Neural progenitor cell (in vitro differentiated cells): ENCODE measurements around the gene AHNAK2. TPM values are rescaled to one million over a fixed set of nuclear protein-coding genes. Genes with fewer than 3 reads are reported as not detected.

ENCODE experiments used
- DNase-seq: peaks from one replicate; pipeline ENCODE4 v3.0.0-alpha.2; 2016; ENCODE audit warnings: low spot score
- H2AFZ ChIP-seq: fragments of 200-600 bp; sonication (generic); replicated peaks from 2 replicates; pipeline ENCODE4 v1.6.1; 2016; ENCODE audit warnings: antibody characterized with exemption
- H3F3A ChIP-seq: fragments of 200-600 bp; sonication (generic); 2 replicates; pipeline ENCODE4 v1.6.1; 2016; ENCODE audit warnings: antibody characterized with exemption, low read depth
- H3K27ac ChIP-seq: fragments of 200-600 bp; sonication (generic); 2 replicates; pipeline ENCODE4 v1.5.1; 2016; ENCODE audit warnings: mild to moderate bottlenecking
- H3K27me3 ChIP-seq: fragments of 200-600 bp; sonication (generic); 2 replicates; pipeline ENCODE4 v1.6.1; 2016; ENCODE audit warnings: mild to moderate bottlenecking, moderate library complexity
- H3K36me3 ChIP-seq: fragments of 200-600 bp; sonication (generic); 2 replicates; pipeline ENCODE4 v1.5.1; 2016
- H3K4me1 ChIP-seq: fragments of 200-600 bp; sonication (generic); 2 replicates; pipeline ENCODE4 v1.6.1; 2016; ENCODE audit warnings: mixed run types
- H3K4me2 ChIP-seq: fragments of 200-600 bp; sonication (generic); 2 replicates; pipeline ENCODE4 v1.6.1; 2016
- H3K4me3 ChIP-seq: fragments of 200-600 bp; sonication (generic); 2 replicates; pipeline ENCODE4 v1.5.1; 2016
- H3K79me2 ChIP-seq: fragments of 200-600 bp; sonication (generic); 2 replicates; pipeline ENCODE4 v1.6.1; 2016; ENCODE audit warnings: low read depth
- H3K9ac ChIP-seq: fragments of 200-600 bp; sonication (generic); 2 replicates; pipeline ENCODE4 v1.6.1; 2016
- H3K9me3 ChIP-seq: fragments of 200-600 bp; sonication (generic); 2 replicates; pipeline ENCODE4 v1.5.1; 2016; ENCODE audit warnings: low read depth
- H4K20me1 ChIP-seq: fragments of 200-600 bp; sonication (generic); 2 replicates; pipeline ENCODE4 v1.6.1; 2016; ENCODE audit warnings: low read depth
- H3K27ac Mint-ChIP-seq: 3 replicates; pipeline ENCODE4 v1.8.0; 2021; ENCODE audit warnings: mixed read lengths
- H3K27me3 Mint-ChIP-seq: 2 replicates; pipeline ENCODE4 v1.8.0; 2022; ENCODE audit warnings: low read depth, mild to moderate bottlenecking, inconsistent platforms, moderate library complexity, mixed read lengths; ENCODE audit not compliant: insufficient read depth
- H3K36me3 Mint-ChIP-seq: 3 replicates; pipeline ENCODE4 v1.8.0; 2021; ENCODE audit warnings: mixed read lengths
- H3K4me1 Mint-ChIP-seq: 3 replicates; pipeline ENCODE4 v1.8.0; 2021; ENCODE audit warnings: mixed read lengths
- H3K4me3 Mint-ChIP-seq: 3 replicates; pipeline ENCODE4 v1.8.0; 2021; ENCODE audit warnings: mild to moderate bottlenecking, moderate library complexity, mixed read lengths
- H3K9me3 Mint-ChIP-seq: 3 replicates; pipeline ENCODE4 v1.8.0; 2020; ENCODE audit warnings: mixed read lengths
- CTCF ChIP-seq: fragments of 200-600 bp; sonication (generic); IDR thresholded peaks from 2 replicates; pipeline ENCODE4 v1.5.1; 2017; ENCODE audit warnings: antibody characterized with exemption, mild to moderate bottlenecking
- EZH2 ChIP-seq: fragments of 200-600 bp; sonication (generic); IDR thresholded peaks from 2 replicates; pipeline ENCODE4 v1.6.1; 2017; ENCODE audit warnings: antibody characterized with exemption, mild to moderate bottlenecking, moderate library complexity
- EZH2phosphoT487 ChIP-seq: fragments of 200-600 bp; sonication (generic); IDR thresholded peaks from 2 replicates; pipeline ENCODE4 v1.6.1; 2017; ENCODE audit warnings: antibody characterized with exemption
- total RNA-seq: library from RNA; depleted of rRNA; stranded (reverse); fragments of >200 nt; gene quantifications from 2 replicates; pipeline ENCODE4 v1.2.3, GENCODE V29; 2015; ENCODE audit warnings: low replicate concordance

Gene AHNAK2
- total RNA-seq, 1 donor from 2014 or later = 0.77 TPM

DNA sequence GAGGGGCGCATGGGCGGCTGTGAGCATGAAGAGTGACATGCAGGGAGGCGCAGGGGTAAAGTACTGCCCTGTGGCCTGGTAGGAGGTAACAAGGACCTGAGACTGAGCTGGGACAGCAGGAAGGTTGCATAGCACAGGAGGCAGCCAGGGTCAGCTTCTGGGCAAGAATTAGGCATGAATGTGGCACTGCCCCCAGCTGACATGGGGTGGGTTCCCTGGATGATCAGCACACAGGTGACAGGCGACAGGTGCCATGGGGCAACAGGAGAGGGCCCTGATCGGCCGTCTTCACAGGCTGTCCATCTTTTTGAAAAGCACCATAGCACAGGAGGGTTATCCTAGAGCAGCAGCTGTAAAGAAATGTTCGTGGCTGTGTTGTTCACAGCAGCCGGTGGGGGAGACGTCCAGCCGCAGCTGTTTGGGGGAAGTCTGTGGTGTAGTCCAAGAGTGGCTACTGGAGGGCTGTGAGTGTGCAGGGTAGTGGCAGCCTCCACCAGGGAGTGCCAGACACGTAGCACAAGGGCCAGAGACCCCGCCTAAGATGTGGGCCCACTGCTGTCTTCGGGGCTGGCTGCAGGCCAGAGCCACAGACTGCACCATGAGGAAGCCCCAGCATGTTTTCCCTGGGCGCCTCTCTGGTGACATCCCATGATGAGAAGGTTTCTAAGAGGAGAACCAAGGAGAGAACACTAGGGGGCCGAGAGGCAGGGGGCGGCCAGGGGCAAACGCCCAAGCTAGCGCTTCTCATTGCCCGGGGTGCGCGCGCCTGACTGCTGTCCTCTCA lies 15.8 kb upstream of the AHNAK2 start:
- H3K4me2 ChIP-seq = no peak overlapping the region
- no peak for DNase-seq
- H3K27me3 Mint-ChIP-seq = peaks cover 4% of the 10 kb centered on the region
- H3F3A ChIP-seq = no peaks in the 10 kb centered on the region
- H3K36me3 Mint-ChIP-seq = peaks cover 20% of the 10 kb centered on the region
- no peaks in the 10 kb centered on the region for H3K9me3 ChIP-seq
- no peak overlapping the region for H3K27ac ChIP-seq
- no peaks in the 10 kb centered on the region for H3K4me1 ChIP-seq
- no peaks in the 10 kb centered on the region for H3K36me3 ChIP-seq
- H3K4me1 Mint-ChIP-seq = no peaks in the 10 kb centered on the region
- H3K27ac Mint-ChIP-seq = no peak overlapping the region
- H3K27me3 ChIP-seq = no peaks in the 10 kb centered on the region
- H4K20me1 ChIP-seq = no peaks in the 10 kb centered on the region
- H3K9ac ChIP-seq = no peak overlapping the region
- no peak overlapping the region for H3K4me3 Mint-ChIP-seq
- H3K4me3 ChIP-seq = no peak overlapping the region
- TF ChIP-seq CTCF = no peak
- TF ChIP-seq EZH2 = no peak
- no peak for TF ChIP-seq EZH2phosphoT487
- H3K9me3 Mint-ChIP-seq = peaks cover 2% of the 10 kb centered on the region
- H3K79me2 ChIP-seq = no peaks in the 10 kb centered on the region
- H2AFZ ChIP-seq = no peak overlapping the region

DNA sequence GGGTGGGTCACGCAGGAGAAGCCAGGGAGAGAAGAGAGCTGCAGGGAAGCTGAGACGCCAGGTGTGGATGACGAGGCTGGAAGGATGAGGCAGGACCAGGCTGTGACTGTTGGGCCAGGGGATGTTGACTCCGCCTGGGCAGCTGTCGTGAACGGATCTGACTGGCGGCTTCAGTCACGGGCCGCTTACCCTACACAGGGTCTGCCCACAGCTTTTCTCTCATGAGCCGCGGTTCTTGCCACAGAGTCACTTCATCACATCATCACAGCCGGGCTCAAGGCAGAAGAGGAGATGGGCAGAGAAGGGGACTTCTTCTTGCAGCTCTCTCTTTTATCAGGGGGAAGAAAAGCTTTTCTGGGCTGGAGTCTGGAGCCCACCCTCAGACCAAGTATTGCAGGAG lies 15.1 kb upstream of the AHNAK2 start:
- no peaks in the 10 kb centered on the region for H3K27me3 ChIP-seq
- no peaks in the 10 kb centered on the region for H3K9me3 ChIP-seq
- TF ChIP-seq CTCF = no peak
- TF ChIP-seq EZH2 = no peak
- no peak for TF ChIP-seq EZH2phosphoT487
- H3K36me3 ChIP-seq = no peaks in the 10 kb centered on the region
- H3K4me1 ChIP-seq = no peaks in the 10 kb centered on the region
- H4K20me1 ChIP-seq = no peaks in the 10 kb centered on the region
- no peak overlapping the region for H3K9ac ChIP-seq
- H2AFZ ChIP-seq = no peak overlapping the region
- Mint-ChIP-seq H3K36me3 (peaks cover 19% of the 10 kb centered on the region), H3K27me3 (peaks cover 4% of the 10 kb centered on the region), H3K9me3 (peaks cover 2% of the 10 kb centered on the region), H3K4me1 (no peaks in the 10 kb centered on the region), H3K27ac (no peak overlapping the region), H3K4me3 (no peak overlapping the region)
- no peak for DNase-seq
- H3F3A ChIP-seq = no peaks in the 10 kb centered on the region
- H3K4me3 ChIP-seq = no peak overlapping the region
- no peak overlapping the region for H3K4me2 ChIP-seq
- no peak overlapping the region for H3K27ac ChIP-seq
- H3K79me2 ChIP-seq = no peaks in the 10 kb centered on the region

DNA sequence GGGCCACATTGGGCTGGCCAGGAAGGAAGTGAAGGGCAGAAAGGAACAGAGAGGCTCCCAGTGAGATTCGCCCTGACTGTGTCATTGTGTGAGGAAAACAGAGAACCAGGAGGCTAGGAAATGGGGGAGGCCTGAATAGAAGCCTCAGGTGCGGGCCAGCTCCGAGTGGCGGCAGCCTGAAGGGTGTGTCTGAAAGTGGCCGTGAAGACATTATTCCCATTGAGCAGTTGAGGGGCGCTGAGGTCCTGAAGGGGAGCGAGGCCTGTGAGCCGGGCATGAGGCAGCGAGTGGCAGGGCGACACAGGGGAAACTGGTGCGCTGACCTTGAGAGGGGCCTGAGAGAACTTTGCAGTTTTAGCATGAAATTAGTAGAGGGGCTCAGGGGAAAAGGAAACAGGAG lies 14.3 kb upstream of the AHNAK2 start:
- Histone ChIP-seq H3K4me1 (no peaks in the 10 kb centered on the region), H3K79me2 (no peaks in the 10 kb centered on the region), H3F3A (no peaks in the 10 kb centered on the region), H2AFZ (no peak overlapping the region), H3K4me3 (no peak overlapping the region), H3K27ac (no peak overlapping the region), H4K20me1 (no peaks in the 10 kb centered on the region), H3K4me2 (no peak overlapping the region), H3K27me3 (no peaks in the 10 kb centered on the region), H3K36me3 (no peaks in the 10 kb centered on the region), H3K9ac (no peak overlapping the region), H3K9me3 (no peaks in the 10 kb centered on the region)
- peaks cover 2% of the 10 kb centered on the region for H3K9me3 Mint-ChIP-seq
- H3K4me1 Mint-ChIP-seq = no peaks in the 10 kb centered on the region
- H3K27me3 Mint-ChIP-seq = peaks cover 4% of the 10 kb centered on the region
- DNase-seq = no peak
- peaks cover 19% of the 10 kb centered on the region for H3K36me3 Mint-ChIP-seq
- no peak for TF ChIP-seq EZH2
- no peak for TF ChIP-seq CTCF
- TF ChIP-seq EZH2phosphoT487 = no peak
- no peak overlapping the region for H3K27ac Mint-ChIP-seq
- H3K4me3 Mint-ChIP-seq = no peak overlapping the region
